ENCODE results near the gene SEMA3E.

- TF ChIP-seq TAF1 (IDR thresholded peaks at IDR 0.05; ENCODE audit: low read depth, low read length) (no peak), POLR2AphosphoS5 (IDR thresholded peaks at IDR 0.05; ENCODE audit: low read depth, low read length) (no peak)
These were observed 31.1 kb downstream of the SEMA3E start for GRCh38 chr7:83617858-83618257.

Measured in GM12891 (cell line).